ENCODE data around the gene RHBDF2.
A peak's percentile ranks its signal among the peaks of the same experiment; 100 is the strongest.

The RHBDF2 gene

GRCh38 chr17:76501018-76501826, at the start of gene RHBDF2:
Gene RHBDF2 (minus strand): TSS chr17:76501423. CDS start chr17:76481524, 19,899 bp downstream.
- peak; percentile 96 for DNase-seq (ENCODE audit: low read depth)

GRCh38 chr17:76549539-76549938, 48.3 kb upstream of the RHBDF2 start:
- no peak for DNase-seq (ENCODE audit: low read depth)

- DNase-seq (ENCODE audit: low read depth), result no peak
Observed at GRCh38 chr17:76549215-76549518, 47.9 kb upstream of the RHBDF2 start.

- DNase-seq (ENCODE audit: low read depth), result no peak
Observed at GRCh38 chr17:76548378-76549214, 47.4 kb upstream of the RHBDF2 start.

- DNase-seq (ENCODE audit: low read depth), result no peak
Observed at GRCh38 chr17:76547642-76548202, 46.5 kb upstream of the RHBDF2 start.

- DNase-seq (ENCODE audit: low read depth), result peak; percentile 45
Observed at GRCh38 chr17:76547183-76547641, 46.0 kb upstream of the RHBDF2 start.

DNA sequence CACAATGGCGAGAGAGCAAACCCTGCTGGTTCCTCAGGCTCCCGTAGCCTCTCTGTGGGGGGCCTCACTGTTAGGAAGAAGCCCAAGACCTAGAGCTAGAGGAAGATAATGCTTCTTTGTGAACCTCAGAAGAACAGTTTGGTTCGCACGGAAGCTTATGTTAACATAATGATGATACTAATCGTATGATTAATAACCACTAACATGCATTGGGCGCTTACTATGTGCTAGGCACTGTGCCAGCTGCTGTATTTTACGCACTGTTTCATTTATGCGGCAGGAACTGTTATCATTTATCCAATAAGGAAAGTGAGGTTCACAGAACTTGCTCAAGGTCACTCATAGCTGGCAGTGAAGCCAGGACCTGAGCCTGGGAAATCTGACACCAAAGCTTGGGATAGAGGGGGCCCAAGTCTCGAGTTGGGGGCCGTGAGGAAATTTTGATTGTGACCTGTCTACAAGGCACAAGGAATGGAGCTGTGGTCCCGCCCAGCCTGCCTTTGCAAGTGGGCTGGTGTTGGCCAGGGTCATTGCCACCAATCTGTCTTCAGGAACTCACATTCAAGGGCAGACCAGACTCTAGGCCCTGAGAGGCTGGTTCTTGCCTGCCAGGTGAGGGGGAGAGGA, 45.4 kb upstream of the RHBDF2 start:
- DNase-seq (ENCODE audit: low read depth), result no peak

DNA sequence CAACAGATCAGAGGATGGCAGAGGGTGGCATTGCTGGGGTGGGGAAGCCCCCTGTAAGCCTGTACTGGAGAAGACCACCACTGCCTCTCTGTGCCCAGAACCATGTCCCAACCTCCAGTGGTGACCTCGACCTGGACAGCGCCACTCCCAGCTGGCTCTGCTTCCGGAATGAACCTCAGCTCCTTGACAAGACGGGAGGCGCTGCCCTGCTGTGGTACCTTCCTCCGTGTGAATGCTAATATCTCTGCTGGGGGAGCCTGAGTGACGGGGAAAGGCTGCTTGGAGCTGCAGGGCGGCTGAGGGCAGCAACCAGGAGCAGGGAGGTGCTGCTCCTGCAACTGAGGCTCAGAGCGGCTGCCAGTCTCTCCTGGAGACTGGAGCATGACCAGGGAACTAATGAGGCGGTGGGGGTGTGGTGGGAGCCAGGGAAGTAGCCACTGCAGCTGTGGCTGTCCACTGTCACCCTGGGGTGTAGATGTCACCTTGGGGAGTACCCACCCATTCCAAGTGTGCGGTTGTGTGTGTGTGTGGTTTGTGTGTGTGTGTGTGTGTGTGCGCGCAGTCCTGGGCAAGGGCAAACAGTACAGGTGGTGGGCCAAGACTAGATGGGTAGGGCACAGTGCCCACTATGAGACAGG, 44.8 kb upstream of the RHBDF2 start:
- DNase-seq (ENCODE audit: low read depth), result no peak

GRCh38 chr17:76544546-76545365, 43.5 kb upstream of the RHBDF2 start:
- DNase-seq (ENCODE audit: low read depth), result no peak

- DNase-seq (ENCODE audit: low read depth), result no peak
Observed at GRCh38 chr17:76543826-76544545, 42.8 kb upstream of the RHBDF2 start.

GRCh38 chr17:76543482-76543825, 42.2 kb upstream of the RHBDF2 start:
- DNase-seq (ENCODE audit: low read depth), result no peak

DNA sequence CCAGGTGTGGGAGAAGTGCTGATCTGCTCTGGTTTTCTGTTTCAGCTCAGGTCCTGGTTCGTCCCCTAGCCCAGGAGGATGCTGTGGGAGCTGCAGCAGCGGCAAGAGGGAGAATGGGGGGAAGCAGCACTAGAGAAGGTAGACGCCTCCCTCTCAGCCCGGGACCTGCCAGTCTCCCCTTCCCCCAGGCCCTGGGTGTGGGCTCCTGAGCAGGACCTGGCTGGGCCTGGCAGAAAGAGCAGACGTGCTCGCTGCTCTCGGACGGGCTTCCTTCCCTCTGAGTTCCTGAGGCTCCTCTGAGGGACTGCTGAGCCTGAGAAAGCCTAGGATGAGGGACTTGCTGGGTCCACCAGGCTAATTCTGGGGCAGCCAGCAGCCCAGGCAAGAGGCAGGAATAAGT, 41.8 kb upstream of the RHBDF2 start:
- DNase-seq (ENCODE audit: low read depth), result no peak

DNA sequence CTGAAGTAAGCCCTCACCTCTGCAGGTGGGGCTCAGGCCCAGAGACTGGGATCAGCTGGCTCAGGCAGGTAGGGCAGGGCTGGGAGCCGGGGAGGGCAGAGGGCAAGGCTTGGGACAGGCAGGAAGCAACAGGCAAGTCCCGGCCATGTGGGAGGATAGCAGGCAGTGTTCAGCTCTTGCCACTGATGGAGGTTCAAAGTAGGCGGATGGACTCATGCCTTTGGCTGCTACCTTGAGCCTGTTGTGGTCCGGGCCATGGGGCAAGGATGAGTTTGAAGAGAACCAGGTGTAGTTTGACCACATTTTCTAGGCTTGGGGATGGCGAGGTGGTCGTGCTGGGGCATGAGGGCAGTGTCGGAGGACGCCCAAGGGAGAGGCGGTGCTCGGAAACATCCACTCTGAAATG, 41.3 kb upstream of the RHBDF2 start:
- no peak for DNase-seq (ENCODE audit: low read depth)

GRCh38 chr17:76541739-76542454, 40.7 kb upstream of the RHBDF2 start:
- no peak for DNase-seq (ENCODE audit: low read depth)

DNA sequence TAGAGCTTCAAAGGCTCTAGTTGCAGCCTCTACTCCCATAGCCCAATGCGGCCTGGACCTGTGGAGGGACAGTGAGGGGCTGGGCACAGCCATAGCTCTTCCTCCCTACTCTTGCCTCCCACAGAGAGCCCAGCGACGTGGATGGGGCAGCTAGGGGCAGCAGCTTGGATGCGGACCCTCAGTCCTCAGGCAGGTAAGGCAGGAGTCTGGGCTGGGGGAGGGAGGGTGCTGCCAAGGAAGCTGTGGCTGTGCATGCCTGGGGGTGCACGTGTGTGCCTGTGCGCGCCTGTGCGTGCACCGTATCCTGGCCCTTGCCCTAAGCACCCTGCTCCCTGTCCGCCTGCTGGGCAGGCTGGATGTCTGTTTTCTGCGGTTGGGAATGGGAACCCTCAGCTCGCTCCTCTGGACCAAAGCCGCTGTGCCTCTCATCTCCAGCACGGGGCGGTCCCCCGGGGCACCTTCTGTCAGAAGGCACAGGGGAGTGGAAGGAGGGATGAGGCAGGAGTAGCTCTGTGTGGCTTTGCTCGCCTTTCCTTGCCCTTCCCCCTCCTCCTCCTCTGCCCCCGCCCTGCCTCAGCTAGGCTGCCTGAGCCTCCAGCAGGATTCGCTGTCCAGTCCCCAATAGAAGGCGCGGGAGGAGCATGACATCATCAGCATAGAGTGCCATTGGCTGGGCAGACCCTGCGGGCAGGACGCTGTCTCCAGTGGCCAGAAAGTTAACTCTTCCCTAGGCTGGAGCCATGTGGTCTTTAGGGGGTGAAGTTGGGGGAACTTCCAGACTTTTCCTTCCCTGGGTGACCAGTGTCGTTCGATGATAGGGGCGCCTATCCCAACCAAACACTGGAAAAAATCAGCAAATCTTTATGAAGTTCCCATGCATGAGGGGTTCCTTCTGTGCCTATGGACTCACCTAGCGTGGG, 39.4 kb upstream of the RHBDF2 start:
- DNase-seq (ENCODE audit: low read depth), result no peak

- DNase-seq (ENCODE audit: low read depth), result no peak
Observed at GRCh38 chr17:76539631-76540271, 38.5 kb upstream of the RHBDF2 start, which contains the start of gene PRCD. Gene PRCD (plus strand): TSS chr17:76540044. CDS start chr17:76540142, 98 bp downstream.

- DNase-seq (ENCODE audit: low read depth), result no peak
Observed at GRCh38 chr17:76538941-76539570, 37.8 kb upstream of the RHBDF2 start.
